Effector memory CD4-positive, alpha-beta T cell (primary cell): ENCODE measurements around the gene TEX261.
"Not testable (repeated sequence)": the region's sequence is repeated elsewhere in the genome, so short reads cannot be mapped to it uniquely, and the experiment has no call there.

ENCODE experiments used
- DNase-seq, 3 donors: peaks; one replicate each; pipeline ENCODE4 v3.0.0-alpha.2; 2020
- H3K27ac ChIP-seq: 2 replicates; pipeline ENCODE4 v1.7.0; 2013; ENCODE audit warnings: mild to moderate bottlenecking, low read length, moderate library complexity; ENCODE audit not compliant: insufficient read depth, poor library complexity, severe bottlenecking
- H3K27me3 ChIP-seq: replicated peaks from 2 replicates; pipeline ENCODE4 v1.7.0; 2013; ENCODE audit warnings: mild to moderate bottlenecking, low read length; ENCODE audit not compliant: insufficient read depth, control insufficient read depth, poor library complexity, severe bottlenecking
- H3K36me3 ChIP-seq: 2 replicates; pipeline ENCODE4 v1.7.0; 2013; ENCODE audit warnings: mild to moderate bottlenecking, low read length, moderate library complexity; ENCODE audit not compliant: control insufficient read depth, insufficient read depth
- H3K4me1 ChIP-seq: 2 replicates; pipeline ENCODE4 v1.7.0; 2013; ENCODE audit warnings: low read length, mild to moderate bottlenecking; ENCODE audit not compliant: control insufficient read depth, insufficient read depth, poor library complexity, severe bottlenecking
- H3K4me3 ChIP-seq: 2 replicates; pipeline ENCODE4 v1.7.0; 2013; ENCODE audit warnings: low read length, low read depth, mild to moderate bottlenecking; ENCODE audit not compliant: insufficient read depth, poor library complexity, severe bottlenecking
- H3K9me3 ChIP-seq: 2 replicates; pipeline ENCODE4 v1.7.0; 2013; ENCODE audit warnings: mild to moderate bottlenecking, low read length, moderate library complexity; ENCODE audit not compliant: control insufficient read depth
- total RNA-seq, 3 donors: gene quantifications; one replicate each; lab custom pipeline; 2026; lab: John Stamatoyannopoulos, UW

TEX261 gene
- 22.5 to 29.6 (median 23.4) reads per million in 3 donors for total RNA-seq

DNA sequence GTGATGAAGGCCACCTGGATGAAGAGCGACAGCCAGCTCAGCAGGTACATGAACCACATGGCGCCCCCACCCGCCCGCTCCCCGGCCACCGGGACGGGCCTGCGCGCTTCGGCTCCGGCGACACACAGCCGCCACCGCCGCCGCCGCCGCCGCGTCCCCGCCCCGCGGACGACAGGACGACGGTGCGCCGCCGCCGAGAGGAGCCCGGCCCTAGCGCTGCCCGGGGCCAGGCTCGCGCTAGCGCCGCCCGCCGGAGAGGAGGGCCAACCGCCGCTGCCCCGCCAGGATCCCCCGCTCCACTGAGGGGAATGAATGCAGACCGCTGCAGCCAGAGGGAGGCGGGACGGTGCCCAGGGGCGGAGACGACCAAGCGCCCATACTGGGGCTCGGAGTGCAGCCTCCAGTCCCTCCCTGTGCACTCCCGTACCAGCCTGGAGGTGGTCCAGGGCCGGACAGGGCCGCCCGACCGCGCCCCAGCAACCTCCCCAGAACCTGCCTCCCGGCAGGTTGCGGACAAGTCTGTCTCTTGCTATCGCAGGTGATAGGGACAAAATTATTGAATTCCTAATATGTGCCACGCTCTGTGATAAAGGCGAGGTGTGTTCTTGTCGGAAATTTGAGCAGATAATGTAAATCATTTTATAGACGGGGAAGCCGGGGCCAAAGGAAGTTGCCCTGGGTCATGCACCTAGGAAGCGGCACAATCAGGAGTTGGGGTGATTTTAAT lies at the start of gene TEX261:
Gene TEX261, minus strand, starts transcription at position 175 of the 727 bp plus-strand sequence. Its CDS starts 116 bp downstream, at position 59.
- peak within 1 kb of the TSS; percentile 93 for H3K4me3 ChIP-seq
- H3K27ac ChIP-seq = peak within 1 kb of the TSS; percentile 77
- peaks cover 19% of the 10 kb centered on the region for H3K36me3 ChIP-seq
- no peaks in the 10 kb centered on the region for H3K9me3 ChIP-seq
- peaks cover 18% of the 10 kb centered on the region for H3K4me1 ChIP-seq
- peak; percentile 78 to 86 (median 83) for DNase-seq
- H3K27me3 ChIP-seq = no peaks in the 10 kb centered on the region

DNA sequence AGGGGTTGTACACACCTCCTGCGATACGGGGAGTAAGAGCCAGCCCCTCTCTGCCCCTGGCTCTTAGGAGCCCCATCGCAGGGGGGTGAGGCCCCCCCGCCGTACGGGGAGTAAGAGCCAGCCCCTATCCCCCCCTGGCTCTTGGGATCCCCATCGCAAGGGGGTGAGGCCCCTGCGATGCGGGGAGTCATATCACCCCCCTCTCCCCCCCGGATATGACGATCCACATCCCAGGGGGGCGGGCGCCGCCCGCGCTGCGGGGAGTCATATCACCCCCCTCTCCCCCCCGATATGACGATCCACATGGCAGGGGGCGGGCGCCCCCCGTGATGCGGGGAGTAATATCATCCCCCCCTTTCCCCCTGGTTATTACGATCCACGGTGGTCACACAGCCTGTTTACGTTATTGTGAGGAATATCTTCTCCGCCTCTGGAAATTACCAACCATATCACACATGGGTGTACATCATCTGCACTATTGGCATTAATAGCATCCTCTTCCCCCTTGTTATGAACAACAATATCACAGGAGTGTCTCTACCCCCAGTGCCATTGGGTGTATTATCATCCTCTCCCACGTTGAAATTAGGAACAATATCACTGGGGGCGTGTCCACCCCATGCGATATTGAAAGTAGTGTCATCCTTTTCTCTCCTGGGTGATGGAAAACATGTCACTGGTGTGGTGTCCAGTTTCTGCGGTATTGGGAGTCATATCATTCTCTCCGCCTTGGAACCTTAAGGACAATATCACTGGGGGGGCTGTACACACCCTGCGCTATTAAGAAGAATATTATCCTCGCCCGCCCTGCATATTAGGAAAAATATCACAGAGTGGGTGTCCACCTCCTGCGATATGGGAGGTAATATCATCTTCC lies 49.1 kb upstream of the TEX261 start:
- Histone ChIP-seq H3K4me3 (no peak overlapping the region), H3K27ac (no peak overlapping the region), H3K9me3 (no peaks in the 10 kb centered on the region), H3K4me1 (no peaks in the 10 kb centered on the region), H3K36me3 (no peaks in the 10 kb centered on the region), H3K27me3 (no peaks in the 10 kb centered on the region)
- DNase-seq = no peak

DNA sequence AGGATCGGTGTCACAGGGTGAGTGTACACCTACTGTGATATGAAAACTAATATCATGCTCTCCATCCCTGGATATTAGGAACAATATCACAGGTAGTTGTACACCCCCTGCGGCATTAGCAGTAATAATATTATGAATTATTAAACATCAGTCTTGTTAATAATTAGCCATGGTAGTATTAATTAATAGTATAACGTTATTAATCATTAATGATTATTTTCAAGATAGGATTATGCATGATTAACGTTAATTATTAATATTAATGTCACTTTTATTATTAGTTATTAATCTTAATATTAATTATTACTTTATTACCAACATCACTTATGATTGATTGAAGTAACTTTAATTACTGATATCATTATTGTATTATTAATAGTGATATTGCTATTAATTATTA lies 47.6 kb upstream of the TEX261 start:
- H3K4me3 ChIP-seq = no peak overlapping the region
- H3K9me3 ChIP-seq = no peaks in the 10 kb centered on the region
- no peak overlapping the region for H3K27ac ChIP-seq
- H3K36me3 ChIP-seq = no peaks in the 10 kb centered on the region
- H3K4me1 ChIP-seq = no peaks in the 10 kb centered on the region
- no peaks in the 10 kb centered on the region for H3K27me3 ChIP-seq
- DNase-seq = no peak

DNA sequence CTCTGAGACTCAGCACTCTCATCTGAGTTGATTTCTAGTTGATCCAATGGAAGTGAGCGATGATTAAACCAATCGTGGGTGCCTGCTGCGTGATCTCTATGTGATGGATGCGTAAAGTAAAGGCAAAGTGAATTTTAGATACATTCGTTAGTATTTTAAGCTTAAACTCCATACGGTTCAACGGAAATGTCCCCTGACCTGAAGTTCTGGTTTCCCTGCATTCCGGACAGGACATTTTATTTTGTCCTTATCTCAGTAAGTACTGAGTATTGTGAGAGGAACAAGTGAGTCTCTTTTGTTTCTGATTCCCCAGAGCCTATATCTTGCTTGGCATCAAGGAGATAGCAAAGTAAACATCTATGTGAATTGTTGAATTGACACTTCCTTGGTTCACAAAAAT lies 41.6 kb upstream of the TEX261 start:
- not testable (repeated sequence) for H3K9me3 ChIP-seq, H3K27ac ChIP-seq, H3K4me1 ChIP-seq, H3K4me3 ChIP-seq, DNase-seq, H3K27me3 ChIP-seq, H3K36me3 ChIP-seq

DNA sequence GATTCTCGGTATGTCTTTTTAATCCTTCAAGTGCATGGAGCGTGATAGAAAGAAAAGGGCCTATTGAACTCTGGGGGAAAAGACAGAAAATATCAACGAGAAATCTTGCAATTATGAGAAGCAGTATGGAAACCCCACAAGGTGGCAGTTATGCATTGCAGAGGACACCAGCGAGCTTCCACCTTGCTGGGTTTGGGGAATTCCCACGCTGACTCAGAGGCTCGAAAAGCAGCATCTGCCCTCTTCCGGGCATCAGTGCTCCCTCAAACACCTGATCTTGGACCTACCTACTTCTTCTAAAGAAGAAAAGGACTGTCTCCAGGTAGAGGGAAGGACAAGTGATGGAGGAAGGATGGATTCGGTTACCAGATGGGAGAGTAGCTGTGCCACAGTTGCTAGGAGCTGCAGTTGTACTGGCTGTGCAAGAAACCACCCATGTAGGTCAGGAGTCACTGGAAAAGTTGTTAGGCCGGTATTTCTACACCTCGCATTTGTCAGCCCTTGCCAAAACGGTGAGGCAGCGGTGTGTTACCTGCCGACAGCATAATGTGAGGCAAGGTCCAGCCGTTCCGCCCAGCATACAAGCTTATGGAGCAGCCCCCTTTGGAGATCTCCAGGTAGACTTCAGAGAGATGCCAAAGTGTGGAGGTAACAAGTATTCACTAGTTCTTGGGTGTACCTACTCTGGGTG lies 29.0 kb upstream of the TEX261 start:
- H3K27ac ChIP-seq, H3K4me3 ChIP-seq, H3K4me1 ChIP-seq, H3K36me3 ChIP-seq, H3K9me3 ChIP-seq, H3K27me3 ChIP-seq: not testable (repeated sequence)
- peak; percentile 26 to 48 (median 46) for DNase-seq

DNA sequence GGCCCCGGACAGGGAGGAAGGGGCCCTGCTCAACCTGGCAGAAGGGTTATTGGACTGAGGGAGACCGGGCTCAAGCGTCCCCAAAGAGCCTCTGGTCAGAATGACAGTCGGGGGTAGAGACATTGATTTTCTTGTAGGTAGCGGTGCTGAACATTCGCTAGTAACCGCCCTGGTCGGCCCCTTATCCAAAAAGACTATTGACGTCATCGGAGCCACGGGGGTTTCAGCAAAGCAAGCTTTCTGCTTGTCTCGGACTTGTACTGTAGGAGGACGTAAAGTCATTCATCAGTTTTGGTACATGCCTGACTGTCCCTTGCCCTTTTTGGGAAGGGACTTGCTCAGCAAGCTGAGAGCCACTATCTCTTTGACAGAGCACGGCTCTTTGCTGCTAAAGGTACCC lies 26.7 kb upstream of the TEX261 start:
- H3K4me3 ChIP-seq, H3K9me3 ChIP-seq, H3K27ac ChIP-seq, H3K36me3 ChIP-seq, H3K27me3 ChIP-seq, DNase-seq, H3K4me1 ChIP-seq: not testable (repeated sequence)

DNA sequence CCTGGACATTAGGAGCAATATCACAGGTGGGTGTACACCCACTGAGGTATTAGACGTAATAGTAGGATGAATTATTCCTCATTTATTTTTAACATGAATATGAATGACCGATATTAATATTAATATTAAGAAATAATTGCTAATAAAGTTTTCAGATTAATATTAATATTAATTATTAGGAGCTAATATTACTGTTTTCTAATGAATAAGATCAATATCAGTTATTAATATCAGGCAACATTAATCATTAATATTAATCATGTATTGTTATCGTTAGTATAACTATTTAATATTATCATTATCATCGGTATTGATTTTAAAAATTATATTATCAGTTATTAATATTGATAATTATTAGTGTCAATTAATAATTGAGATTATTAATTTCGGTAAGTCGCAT lies 25.3 kb upstream of the TEX261 start:
- not testable (repeated sequence) for H3K9me3 ChIP-seq, H3K4me1 ChIP-seq, DNase-seq, H3K27me3 ChIP-seq, H3K36me3 ChIP-seq, H3K4me3 ChIP-seq, H3K27ac ChIP-seq

DNA sequence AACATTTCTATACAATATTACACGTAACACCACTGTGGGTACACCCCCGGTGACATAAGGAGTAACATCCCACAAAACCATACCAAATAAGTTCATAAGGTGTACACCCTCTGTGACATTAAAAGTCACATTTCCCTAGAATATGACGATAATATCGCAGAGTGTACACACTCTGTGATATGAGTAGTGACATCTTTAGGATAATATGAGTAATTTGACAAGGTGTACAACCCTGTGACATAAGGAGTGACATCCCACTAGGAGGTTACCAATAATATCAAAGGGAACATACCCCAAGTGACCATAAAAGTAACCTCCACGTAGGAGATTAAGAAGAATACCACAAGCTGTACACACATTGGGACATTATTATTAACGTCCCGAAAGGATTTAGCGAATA lies 24.0 kb upstream of the TEX261 start:
- Histone ChIP-seq H3K4me1 (no peaks in the 10 kb centered on the region), H3K4me3 (no peak overlapping the region), H3K9me3 (no peaks in the 10 kb centered on the region), H3K27ac (no peak overlapping the region), H3K27me3 (no peaks in the 10 kb centered on the region), H3K36me3 (no peaks in the 10 kb centered on the region)
- no peak for DNase-seq

DNA sequence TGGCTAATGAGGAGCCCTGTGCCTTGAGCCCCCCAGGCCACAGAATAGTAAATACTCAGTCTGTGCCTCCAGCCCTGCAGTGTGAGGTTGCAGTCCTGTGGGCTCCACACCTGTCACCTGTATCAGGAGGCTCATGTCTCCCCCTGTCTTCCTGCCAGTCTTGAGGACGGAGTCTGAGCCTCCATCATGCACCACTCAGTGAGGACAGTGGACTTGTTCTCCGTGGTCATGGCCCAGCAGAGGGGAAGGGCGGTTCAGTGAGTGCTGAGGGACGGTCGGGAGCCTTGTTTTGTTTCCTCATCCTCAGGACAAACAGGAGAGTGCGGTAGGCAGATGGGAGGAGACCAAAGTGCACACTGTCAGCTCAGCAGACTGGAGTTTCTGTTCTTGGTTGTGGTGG lies 17.1 kb upstream of the TEX261 start:
- not testable (repeated sequence) for H3K4me3 ChIP-seq, H3K36me3 ChIP-seq, H3K27me3 ChIP-seq, H3K4me1 ChIP-seq, H3K9me3 ChIP-seq, H3K27ac ChIP-seq, DNase-seq

DNA sequence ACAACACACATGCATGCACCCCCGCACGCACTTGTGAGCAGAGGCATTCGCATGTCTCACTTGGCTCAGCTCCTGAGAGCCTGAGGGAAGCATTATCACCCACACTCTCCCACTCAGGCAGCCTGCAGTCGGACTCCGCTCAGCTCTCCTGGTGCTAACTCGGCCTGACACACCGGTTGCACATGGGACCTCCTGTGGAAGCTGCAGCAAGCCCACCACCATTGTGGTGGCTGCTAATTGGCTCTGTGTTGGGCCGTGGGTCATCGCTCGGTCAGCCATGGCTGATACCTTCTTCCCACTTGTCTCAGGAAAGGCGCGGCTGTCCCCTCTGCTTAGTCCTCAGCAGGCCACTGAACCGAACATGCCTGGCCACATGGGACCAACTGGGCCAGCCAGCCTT lies 13.7 kb upstream of the TEX261 start:
- DNase-seq = no peak
- Histone ChIP-seq H3K4me1 (no peaks in the 10 kb centered on the region), H3K4me3 (no peak overlapping the region), H3K9me3 (no peaks in the 10 kb centered on the region), H3K36me3 (no peaks in the 10 kb centered on the region), H3K27ac (no peak overlapping the region), H3K27me3 (no peaks in the 10 kb centered on the region)
